Smooth muscle cell of the brain vasculature (primary cell): Measurements from ENCODE around the gene KRT17.
"Not testable (repeated sequence)": the region's sequence is repeated elsewhere in the genome, so short reads cannot be mapped to it uniquely, and the experiment has no call there.

ENCODE experiments used
- DNase-seq: peaks from one replicate; pipeline ENCODE4 v3.0.0-alpha.2; 2012; ENCODE audit warnings: low read depth, low spot score

KRT17 gene

DNA sequence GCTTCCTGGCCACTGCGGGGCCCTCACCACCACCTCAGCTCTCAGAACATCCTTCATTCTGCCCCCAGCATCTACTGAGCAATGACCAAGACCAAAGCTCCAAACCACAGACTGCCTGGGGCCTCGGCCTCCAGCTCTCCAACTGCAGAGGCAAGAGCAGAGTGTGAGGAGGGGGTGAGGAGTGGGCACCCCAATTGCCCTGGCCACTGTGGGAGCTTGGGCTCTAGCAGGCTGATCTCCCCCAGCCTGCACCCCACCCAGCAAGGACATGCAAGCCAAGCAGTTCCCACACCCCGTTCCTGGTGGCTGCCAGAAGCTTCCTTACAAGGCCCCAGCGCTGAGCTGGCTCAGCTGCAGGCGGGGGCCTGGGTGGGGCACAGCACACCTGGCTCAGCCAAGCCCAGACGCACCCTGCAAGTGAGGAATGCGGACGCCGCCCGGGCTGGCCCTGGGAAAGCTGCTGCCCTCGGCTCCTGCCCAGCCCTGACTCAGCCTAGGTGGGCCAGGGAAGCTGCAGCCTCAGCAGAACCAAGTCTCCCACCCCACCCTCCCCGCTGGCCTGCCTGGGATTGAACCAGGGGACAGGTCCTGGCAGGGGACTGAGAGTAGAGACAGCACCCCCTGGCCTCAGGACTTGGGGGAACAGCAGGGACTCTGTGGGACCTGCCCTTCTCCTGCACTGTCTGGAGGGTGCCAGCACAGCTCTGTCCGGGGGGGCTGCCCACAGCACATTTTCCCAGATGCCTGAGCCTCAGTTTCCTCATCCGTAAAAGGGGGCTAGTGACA, 29.7 kb upstream of the KRT17 start:
- DNase-seq, result no peak

GRCh38 chr17:41653421-41653820, 29.0 kb upstream of the KRT17 start:
- no peak for DNase-seq

DNA sequence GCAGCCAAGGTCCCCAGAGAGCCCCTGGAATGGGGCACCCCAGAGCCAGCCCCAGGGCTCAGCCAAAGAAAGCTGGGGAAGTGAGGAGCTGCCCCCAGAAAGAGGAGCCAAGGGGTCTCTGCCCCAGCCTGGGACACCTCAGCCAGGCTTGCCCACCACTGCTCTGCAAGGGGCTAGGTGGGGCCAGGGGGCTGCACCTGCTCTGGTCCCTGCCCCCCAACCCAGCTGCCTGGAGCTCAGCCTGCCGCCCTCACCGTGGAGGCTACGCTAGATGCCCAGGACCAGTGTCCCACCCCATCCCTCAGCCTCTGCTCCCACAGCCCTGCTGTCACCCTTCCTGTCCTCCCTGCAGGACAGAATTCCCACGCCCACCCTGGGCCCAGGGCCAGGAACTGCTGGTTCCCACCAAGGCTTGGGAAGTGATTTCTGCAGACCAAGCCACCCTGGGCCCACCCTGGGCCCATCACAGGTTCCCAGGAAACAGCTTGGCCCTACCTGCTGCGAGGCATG, 28.1 kb upstream of the KRT17 start:
- DNase-seq, result no peak

- no peak for DNase-seq
Observed at GRCh38 chr17:41651625-41652460, 27.5 kb upstream of the KRT17 start.

- DNase-seq, result no peak
Observed at GRCh38 chr17:41650794-41651624, 26.6 kb upstream of the KRT17 start.

GRCh38 chr17:41649923-41650519, 25.6 kb upstream of the KRT17 start:
- no peak for DNase-seq

DNA sequence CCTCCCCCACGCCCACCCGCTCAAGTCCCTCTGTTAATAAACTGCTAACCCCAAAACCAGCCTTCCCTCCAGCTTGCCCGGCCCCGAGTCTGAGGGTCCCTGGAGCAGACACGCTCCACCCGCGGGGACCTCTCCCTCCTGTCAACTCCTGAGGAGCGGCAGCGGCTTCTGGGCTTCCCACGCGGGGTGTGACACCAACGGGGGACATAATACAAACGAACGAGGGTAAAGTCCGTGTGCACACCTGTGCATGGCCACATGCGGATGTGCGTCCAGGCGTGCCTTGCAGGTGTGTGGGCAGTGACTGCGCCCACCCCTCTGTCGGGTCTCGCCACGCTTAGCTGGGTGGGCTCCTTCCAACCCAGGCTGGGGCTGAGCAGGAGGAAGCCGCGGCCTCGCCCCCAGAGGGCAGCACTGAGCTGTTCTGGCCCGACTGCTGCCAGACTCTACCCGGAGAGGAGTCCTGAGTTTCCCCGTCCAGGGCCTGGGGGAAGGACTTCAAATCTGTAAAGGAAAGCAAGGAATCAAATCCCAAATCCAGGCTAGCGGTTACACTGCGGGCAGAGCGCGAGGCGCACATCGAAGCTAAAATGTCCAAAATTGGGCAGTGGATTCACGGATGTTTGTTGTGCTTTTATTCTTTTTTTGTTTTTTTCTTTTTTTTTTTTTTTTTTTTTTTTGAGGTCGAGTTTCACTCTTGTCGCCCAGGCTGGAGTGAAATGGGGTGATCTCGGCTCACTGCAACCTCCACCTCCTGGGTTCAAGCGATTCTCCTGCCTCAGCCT, 24.2 kb upstream of the KRT17 start:
- peak; percentile 57 for DNase-seq

GRCh38 chr17:41647940-41648410, 23.6 kb upstream of the KRT17 start:
- DNase-seq, result no peak

- no peak for DNase-seq
Observed at GRCh38 chr17:41647038-41647813, 22.9 kb upstream of the KRT17 start.

DNA sequence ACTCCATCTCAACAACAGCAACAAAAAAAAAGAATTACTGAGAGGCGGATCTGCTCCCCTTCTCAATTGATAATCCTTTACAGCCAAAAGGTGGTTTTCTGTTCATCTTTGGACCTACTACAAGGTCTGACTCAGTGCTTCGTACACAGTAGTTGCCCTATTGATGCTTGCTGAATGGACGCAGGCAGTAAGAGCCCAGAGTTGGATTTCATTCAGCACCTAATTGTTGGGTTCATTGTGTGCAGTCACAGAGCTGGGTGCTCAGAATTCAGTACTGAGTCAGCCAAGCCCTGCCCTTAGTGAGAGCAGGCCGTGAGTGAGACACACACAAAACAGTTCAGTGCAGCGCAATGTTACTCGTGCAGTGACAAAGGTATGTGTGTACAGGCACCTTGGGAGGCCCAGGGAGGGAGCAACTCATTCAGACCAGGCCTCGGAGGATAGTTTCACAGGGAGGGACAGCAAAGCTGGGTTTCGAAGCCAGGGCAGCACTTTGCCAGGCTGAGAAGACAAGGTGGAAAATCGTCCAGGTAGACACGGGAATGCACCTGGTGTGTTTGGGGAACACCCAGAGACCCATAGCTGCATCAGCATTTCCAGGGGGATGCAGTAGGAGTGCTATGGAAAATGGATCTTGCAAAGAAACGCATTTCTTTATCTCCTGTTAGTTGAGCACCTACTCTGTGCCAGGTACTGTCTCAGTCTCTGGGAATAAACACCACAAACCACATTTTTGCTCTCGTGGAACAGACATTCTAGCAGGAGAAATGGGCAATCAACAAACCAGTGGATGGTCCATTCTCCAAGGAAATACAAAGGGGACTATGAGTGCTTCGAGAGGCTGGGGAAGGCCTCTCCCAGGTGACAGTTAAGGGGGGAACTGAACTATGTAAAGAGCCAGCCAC, 18.1 kb upstream of the KRT17 start:
- no peak for DNase-seq

DNA sequence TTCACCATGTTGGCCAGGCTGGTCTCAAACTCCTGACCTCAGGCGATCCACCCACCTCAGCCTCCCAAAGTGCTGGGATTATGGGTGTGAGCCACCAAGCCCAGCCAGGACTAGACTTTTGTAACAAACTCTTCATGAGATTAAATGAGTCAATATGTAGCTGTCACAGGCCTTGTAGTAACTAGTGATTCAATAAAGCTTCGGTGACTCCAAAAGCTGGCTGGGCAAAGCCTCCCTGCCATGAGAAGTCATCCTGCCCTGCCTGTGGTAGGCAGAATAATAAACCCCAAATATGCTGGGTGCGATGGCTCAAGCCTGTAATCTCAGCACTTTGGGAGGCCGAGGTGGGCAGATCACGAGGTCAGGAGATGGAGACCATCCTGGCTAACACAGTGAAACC, 16.2 kb upstream of the KRT17 start:
- DNase-seq, result not testable (repeated sequence)

- DNase-seq, result no peak
Observed at GRCh38 chr17:41639492-41640473, 15.4 kb upstream of the KRT17 start.

- no peak for DNase-seq
Observed at GRCh38 chr17:41638941-41639340, 14.6 kb upstream of the KRT17 start.

DNA sequence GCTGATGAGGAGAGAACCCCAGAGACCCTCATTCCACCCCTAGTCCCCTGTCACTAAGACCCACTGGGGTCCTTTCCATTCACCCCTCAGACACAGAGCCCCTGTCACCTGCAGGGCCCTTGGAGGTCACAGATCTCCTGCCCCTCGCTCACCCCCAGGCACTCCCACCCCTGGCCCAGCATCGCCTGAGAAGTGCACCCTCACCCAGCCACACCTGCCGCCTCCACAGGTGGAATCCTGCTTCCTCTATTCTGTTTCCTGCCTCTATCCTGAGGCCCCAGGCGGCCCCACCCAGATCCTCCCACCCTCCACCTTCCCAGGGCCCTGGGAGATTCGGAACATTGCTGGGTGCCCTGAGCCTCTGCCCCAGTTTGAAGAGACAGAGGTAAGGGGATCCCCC, 13.8 kb upstream of the KRT17 start:
- no peak for DNase-seq

DNA sequence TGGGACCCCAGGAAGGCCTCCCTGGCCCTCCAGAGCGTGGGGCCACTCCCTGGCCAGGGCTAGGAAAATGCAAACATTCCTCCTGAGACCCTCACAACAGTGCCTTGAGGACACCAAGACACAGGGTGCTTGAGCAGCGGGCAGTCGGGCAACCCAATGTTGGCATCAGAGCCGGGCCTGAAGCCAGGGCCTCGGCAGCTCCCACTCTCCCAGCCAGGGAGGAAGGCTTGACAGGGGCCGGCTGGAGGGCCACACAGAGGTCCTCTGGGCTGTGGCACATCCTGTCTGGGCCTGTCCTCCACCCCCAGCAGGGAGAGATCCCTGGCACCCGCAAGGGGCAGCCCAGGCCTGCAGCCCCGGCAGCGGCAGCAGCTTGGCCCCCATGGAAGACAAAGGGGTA, 12.3 kb upstream of the KRT17 start:
- DNase-seq, result no peak

GRCh38 chr17:41635121-41636097, 11.0 kb upstream of the KRT17 start:
- DNase-seq, result no peak
